ENCODE data around the gene RASA2.

DNA sequence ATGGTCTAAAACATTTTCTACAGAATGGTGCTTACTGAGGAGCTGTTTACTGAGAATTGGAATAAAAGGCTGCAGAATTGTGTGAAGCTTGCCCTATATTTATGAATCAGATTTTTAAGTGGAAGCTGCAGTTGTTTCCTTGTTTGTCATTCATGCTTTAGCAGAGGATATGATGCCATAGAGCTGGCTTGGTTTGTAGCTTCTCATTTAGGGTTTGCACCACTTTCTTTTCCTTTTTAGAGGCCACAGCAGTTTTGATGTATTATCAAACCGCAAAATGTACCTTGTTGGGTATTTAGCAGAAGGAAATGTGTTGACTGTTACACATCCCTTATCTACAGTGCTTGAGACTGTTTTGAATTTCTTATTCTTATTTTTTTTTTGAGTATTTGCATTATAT lies 66.2 kb downstream of the RASA2 start:
- TF ChIP-seq, protein P1, sequence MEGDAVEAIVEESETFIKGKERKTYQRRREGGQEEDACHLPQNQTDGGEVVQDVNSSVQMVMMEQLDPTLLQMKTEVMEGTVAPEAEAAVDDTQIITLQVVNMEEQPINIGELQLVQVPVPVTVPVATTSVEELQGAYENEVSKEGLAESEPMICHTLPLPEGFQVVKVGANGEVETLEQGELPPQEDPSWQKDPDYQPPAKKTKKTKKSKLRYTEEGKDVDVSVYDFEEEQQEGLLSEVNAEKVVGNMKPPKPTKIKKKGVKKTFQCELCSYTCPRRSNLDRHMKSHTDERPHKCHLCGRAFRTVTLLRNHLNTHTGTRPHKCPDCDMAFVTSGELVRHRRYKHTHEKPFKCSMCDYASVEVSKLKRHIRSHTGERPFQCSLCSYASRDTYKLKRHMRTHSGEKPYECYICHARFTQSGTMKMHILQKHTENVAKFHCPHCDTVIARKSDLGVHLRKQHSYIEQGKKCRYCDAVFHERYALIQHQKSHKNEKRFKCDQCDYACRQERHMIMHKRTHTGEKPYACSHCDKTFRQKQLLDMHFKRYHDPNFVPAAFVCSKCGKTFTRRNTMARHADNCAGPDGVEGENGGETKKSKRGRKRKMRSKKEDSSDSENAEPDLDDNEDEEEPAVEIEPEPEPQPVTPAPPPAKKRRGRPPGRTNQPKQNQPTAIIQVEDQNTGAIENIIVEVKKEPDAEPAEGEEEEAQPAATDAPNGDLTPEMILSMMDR (IDR thresholded peaks at IDR 0.05), result no peak
- no peak for TF ChIP-seq POLR2A (IDR thresholded peaks at IDR 0.05)
- TF ChIP-seq POLR2AphosphoS5 (IDR thresholded peaks at IDR 0.05), result no peak
- peak in 1 of 4 donors; percentile 35 for TF ChIP-seq EP300 (IDR thresholded peaks at IDR 0.05)

Data from upper lobe of left lung (tissue), 4 donors.